BJ (cell line): ENCODE data around the gene FN1. TPM values are rescaled to one million over a fixed set of nuclear protein-coding genes. Genes with fewer than 3 reads are reported as not detected.

ENCODE experiments used
- CTCF ChIA-PET: fragments of 350-600 bp; formaldehyde crosslinking; extraction: SDS; loops from one replicate; lab custom pipeline; 2021; ENCODE audit warnings: antibody characterized with exemption, inconsistent platforms; lab: Yijun Ruan, JAX
- POLR2A ChIA-PET: fragments of 300-600 bp; sonication (Branson Sonifier 250); formaldehyde crosslinking; extraction: SDS; loops from one replicate; lab custom pipeline; 2021; ENCODE audit warnings: antibody characterized with exemption; lab: Charles Lee
- DNase-seq: peaks from one replicate; pipeline ENCODE4 v3.0.0-alpha.2; 2011; ENCODE audit warnings: low read depth
- H3K27me3 ChIP-seq: 2 replicates; pipeline ENCODE4 v1.6.0; 2011; ENCODE audit warnings: low read length; ENCODE audit not compliant: control insufficient read depth, insufficient read depth
- H3K36me3 ChIP-seq: 2 replicates; pipeline ENCODE4 v1.5.1; 2011; ENCODE audit warnings: low read length; ENCODE audit not compliant: control insufficient read depth, insufficient read depth
- H3K4me3 ChIP-seq: 2 replicates; pipeline ENCODE4 v1.5.1; 2011; ENCODE audit warnings: low read depth, mild to moderate bottlenecking, control low read depth, low read length
- polyA plus RNA-seq: library from polyadenylated mRNA; depleted of rRNA; stranded (reverse); fragments of >200 nt; gene quantifications from 2 replicates; pipeline ENCODE4 v1.2.3, GENCODE V29; 2011
- TF ChIP-seq, protein P1 (sequence below): IDR thresholded peaks from 2 replicates; pipeline ENCODE4 v1.5.1; 2011; ENCODE audit warnings: low read depth, mild to moderate bottlenecking, control low read depth, inconsistent platforms, low read length, moderate library complexity; ENCODE audit not compliant: insufficient read depth

The FN1 gene
- polyA plus RNA-seq, 1 experiment = 5,814 TPM

DNA sequence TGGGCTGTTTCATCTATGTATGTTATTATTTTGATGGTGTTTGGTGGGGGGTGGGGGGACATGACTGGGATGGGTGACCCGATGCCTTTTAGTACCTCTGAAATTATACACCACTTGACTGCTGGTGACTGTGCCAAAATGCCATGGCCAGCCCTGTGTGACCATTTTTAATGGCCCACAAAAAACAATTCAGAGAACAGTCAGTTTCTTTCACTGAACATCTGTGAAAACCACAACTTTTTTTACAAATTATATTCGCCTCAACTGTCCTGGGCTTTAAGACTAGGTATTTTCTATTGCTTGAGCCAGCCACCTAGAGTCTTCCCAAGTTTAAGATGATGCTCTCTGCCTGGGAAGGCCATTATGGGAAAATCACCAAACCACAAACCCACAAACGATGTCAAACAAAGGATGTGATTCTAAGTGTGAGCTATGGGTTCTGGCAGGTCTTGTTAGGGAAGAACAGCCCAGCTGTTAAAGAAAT, 33.9 kb downstream of the FN1 start:
- POLR2A ChIA-PET = interaction anchor here (0.5 kb wide), 1 partner anchor 1360 kb away, joined by 4 read pairs; no protein-coding TSS in a partner anchor
- CTCF ChIA-PET = interaction anchor here (0.9 to 1.5 kb wide), 3 partner anchors 9 to 530 kb away, joined by 3 to 5 read pairs (median 4); no protein-coding TSS in a partner anchor
- no peak overlapping the region for H3K4me3 ChIP-seq
- peaks cover 21% of the 10 kb centered on the region for H3K36me3 ChIP-seq
- H3K27me3 ChIP-seq = no peaks in the 10 kb centered on the region
- TF ChIP-seq, protein P1, sequence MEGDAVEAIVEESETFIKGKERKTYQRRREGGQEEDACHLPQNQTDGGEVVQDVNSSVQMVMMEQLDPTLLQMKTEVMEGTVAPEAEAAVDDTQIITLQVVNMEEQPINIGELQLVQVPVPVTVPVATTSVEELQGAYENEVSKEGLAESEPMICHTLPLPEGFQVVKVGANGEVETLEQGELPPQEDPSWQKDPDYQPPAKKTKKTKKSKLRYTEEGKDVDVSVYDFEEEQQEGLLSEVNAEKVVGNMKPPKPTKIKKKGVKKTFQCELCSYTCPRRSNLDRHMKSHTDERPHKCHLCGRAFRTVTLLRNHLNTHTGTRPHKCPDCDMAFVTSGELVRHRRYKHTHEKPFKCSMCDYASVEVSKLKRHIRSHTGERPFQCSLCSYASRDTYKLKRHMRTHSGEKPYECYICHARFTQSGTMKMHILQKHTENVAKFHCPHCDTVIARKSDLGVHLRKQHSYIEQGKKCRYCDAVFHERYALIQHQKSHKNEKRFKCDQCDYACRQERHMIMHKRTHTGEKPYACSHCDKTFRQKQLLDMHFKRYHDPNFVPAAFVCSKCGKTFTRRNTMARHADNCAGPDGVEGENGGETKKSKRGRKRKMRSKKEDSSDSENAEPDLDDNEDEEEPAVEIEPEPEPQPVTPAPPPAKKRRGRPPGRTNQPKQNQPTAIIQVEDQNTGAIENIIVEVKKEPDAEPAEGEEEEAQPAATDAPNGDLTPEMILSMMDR = no peak
- DNase-seq = peak; percentile 88

DNA sequence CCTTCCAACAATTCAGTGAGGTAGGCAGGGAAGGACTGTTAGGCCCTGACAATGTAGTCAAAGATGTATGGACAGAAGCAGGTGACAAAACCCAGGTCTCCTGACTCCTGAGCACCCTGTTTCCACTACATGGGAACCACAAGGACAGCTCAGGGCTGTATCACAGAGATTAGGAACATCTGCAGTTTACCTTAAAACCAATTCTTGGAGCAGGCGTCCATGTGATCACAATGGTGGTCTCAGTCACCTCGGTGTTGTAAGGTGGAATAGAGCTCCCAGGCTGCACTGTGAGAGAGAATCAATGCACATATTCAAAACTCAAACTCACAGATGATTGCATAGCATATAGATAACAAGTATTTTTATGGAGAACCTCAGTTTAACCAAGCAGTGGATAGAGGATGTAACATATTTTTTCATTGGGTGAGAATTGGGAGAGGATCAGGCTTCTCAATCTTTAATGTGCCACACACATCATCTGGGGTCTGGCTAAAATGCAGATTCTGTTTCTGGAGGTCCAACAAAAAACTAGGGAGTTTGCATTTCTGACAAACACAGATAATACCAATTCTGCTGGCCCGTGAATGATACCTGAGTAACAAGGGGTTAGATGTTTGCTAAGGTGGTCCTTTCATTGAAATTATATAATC, 36.7 kb downstream of the FN1 start:
- Histone ChIP-seq H3K27me3 (no peaks in the 10 kb centered on the region), H3K36me3 (peaks cover 14% of the 10 kb centered on the region), H3K4me3 (no peak overlapping the region)
- ChIA-PET CTCF (no interaction called here), POLR2A (no interaction called here)
- TF ChIP-seq, protein P1 = no peak
- no peak for DNase-seq

DNA sequence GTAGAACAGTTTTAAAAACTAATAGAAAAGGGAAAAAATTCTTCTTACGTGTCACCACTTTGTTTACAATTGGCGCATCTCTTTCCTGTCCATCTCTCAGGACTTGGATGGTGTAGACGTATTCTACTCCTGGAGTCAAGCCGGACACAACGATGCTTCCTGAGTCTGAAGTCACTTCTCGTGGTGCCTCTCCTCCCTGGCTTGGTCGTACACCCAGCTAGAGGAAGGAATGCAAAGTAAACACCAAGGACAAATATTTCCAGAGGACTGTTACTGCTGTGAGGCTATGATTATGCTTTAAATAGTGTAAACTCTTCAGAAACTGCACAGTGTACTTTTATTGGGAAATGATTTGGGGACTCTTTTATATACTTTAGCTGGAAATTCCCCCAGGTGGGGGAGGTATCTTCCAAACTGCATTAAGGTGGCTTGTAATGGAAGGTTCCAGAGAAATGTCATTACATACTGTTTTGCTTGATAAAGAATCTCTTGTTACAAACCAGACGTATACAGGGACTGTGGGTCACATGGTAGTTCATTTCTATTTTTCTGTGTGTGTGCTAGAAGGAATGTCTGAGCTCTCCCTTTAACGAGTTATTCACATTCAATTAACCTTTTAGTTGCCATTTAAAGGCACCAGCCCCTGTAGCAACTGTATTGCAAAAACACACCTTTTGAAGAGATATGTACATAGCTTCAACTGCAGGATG, 38.1 kb downstream of the FN1 start:
- TF ChIP-seq, protein P1 = peak; percentile 31
- Histone ChIP-seq H3K36me3 (peaks cover 21% of the 10 kb centered on the region), H3K27me3 (no peaks in the 10 kb centered on the region), H3K4me3 (no peak overlapping the region)
- POLR2A ChIA-PET = interaction anchor here (0.6 kb wide), 1 partner anchor 353 kb away, joined by 4 read pairs; no protein-coding TSS in a partner anchor
- CTCF ChIA-PET = interaction anchor here (1.1 to 1.9 kb wide), 3 partner anchors 13 to 533 kb away, joined by 3 to 5 read pairs (median 3); no protein-coding TSS in a partner anchor
- DNase-seq = no peak

DNA sequence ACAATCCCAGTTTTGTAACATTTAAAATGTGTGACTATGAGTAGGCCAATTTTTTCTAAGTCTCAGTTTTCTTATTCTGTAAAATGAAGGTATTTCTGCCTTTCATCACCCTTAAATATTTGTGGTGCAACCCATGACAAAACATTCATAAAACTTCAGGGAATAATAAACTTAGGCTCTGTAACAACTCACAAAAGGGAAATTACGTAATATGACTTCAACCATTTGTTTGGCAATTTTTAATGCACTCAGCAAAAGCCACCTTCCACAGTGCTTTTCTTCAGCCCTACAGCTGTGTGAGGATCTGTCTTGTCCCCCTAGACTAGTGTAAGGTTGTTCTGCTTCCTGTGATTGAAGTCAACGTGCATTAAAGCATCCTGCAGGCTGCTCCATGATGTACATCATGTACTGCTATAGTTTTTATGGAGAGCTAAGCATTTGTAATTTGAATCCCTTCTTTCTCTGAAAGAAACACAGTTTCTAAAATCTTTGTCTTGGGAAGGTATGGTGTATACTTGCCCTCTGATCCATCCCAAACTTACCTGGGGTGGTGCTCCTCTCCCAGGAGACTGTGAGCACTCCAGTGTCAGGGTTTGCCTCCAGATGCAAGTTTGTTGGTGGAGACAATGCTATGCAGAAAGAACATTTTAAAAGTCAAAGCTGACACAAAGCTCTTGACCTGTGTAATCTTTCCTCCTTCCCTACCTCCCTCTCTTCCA, 39.1 kb downstream of the FN1 start:
- no peak overlapping the region for H3K4me3 ChIP-seq
- ChIA-PET CTCF (interaction anchor here (1.1 to 1.9 kb wide), 3 partner anchors 14 to 534 kb away, joined by 3 to 5 read pairs (median 3); no protein-coding TSS in a partner anchor), POLR2A (interaction anchor here (0.6 kb wide), 1 partner anchor 354 kb away, joined by 4 read pairs; no protein-coding TSS in a partner anchor)
- DNase-seq = peak; percentile 87
- TF ChIP-seq, protein P1 = no peak
- no peaks in the 10 kb centered on the region for H3K27me3 ChIP-seq
- peaks cover 26% of the 10 kb centered on the region for H3K36me3 ChIP-seq
